Measurements from ENCODE around the gene YEATS2.

DNA sequence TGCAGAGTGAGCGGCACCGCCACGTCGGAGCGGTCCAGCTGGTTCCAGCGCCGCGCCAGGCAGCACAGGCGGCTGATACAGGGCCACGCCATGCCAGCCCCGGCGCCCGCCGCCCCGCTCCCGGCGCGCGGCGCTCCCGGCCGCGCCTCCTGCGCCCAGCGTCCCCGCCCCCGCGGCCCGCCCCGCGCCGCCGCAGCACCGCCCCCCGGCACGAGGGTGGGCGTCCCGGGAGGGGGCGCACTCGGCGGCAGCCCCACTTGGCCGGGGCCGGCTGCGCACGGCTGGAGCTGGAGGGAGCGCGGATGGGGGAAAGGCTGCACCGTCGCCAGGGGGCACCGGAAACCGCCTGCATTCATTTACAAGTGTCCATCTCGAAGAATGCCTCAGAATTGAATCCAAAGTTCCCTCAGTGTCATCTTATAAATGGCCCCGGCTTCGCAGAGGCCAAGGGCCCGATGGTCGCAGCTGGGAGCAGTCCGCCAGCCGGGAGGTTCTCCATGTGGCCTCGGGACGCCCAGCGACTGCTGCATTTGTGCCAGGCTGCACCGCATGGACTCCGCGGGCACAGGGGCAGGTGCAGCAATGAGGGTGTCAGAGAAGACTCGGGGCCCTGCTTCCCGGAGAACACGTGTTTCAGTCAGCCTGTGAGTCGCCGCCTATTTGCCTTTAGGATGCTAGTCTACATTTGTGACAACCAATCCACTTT, 128.0 kb downstream of the YEATS2 start, which contains the start of gene MAP6D1:
- TF ChIP-seq POLR2AphosphoS5 (IDR thresholded peaks at IDR 0.05; ENCODE audit: insufficient read depth, low read depth, low read length) (no peak), POLR2A (IDR thresholded peaks at IDR 0.05; ENCODE audit: low read depth, low read length) (no peak), FOS (IDR thresholded peaks at IDR 0.05; ENCODE audit: borderline replicate concordance, insufficient read depth, low read length) (no peak)
- TF ChIP-seq, protein P1, sequence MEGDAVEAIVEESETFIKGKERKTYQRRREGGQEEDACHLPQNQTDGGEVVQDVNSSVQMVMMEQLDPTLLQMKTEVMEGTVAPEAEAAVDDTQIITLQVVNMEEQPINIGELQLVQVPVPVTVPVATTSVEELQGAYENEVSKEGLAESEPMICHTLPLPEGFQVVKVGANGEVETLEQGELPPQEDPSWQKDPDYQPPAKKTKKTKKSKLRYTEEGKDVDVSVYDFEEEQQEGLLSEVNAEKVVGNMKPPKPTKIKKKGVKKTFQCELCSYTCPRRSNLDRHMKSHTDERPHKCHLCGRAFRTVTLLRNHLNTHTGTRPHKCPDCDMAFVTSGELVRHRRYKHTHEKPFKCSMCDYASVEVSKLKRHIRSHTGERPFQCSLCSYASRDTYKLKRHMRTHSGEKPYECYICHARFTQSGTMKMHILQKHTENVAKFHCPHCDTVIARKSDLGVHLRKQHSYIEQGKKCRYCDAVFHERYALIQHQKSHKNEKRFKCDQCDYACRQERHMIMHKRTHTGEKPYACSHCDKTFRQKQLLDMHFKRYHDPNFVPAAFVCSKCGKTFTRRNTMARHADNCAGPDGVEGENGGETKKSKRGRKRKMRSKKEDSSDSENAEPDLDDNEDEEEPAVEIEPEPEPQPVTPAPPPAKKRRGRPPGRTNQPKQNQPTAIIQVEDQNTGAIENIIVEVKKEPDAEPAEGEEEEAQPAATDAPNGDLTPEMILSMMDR (IDR thresholded peaks at IDR 0.05; ENCODE audit: extremely low read depth in 1 of 2, insufficient read depth in 1 of 2, low read depth in 1 of 2, low read length in 2 of 2), result peak in 1 of 2 donors; percentile 26
- TF ChIP-seq, protein P2, sequence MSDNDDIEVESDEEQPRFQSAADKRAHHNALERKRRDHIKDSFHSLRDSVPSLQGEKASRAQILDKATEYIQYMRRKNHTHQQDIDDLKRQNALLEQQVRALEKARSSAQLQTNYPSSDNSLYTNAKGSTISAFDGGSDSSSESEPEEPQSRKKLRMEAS (IDR thresholded peaks at IDR 0.05; ENCODE audit: insufficient read depth, insufficient read length), result peak; percentile 56
